HG02798 (cell line): ENCODE results near the gene DIPK1B.

Source experiments
- ATAC-seq: cut with Tn5 transposase; IDR thresholded peaks from one replicate; pipeline ENCODE4 v1.9.1; 2021; ENCODE audit warnings: mild to moderate bottlenecking; ENCODE audit not compliant: unreplicated experiment, poor library complexity

DIPK1B gene

GRCh38 chr9:136732444-136733178 is 20.2 kb downstream of the DIPK1B start:
- ATAC-seq: no peak

GRCh38 chr9:136733611-136734010 is 21.2 kb downstream of the DIPK1B start:
- ATAC-seq: no peak

GRCh38 chr9:136734837-136735496 is 22.6 kb downstream of the DIPK1B start:
- ATAC-seq: no peak

- ATAC-seq: no peak
Observed at GRCh38 chr9:136735812-136736480, 23.6 kb downstream of the DIPK1B start.

- no peak for ATAC-seq
Observed at GRCh38 chr9:136738960-136739359, 26.6 kb downstream of the DIPK1B start.

GRCh38 chr9:136739509-136739908 is 27.1 kb downstream of the DIPK1B start:
- no peak for ATAC-seq

- no peak for ATAC-seq
Observed at GRCh38 chr9:136740069-136740468, 27.7 kb downstream of the DIPK1B start.

- ATAC-seq: no peak
Observed at GRCh38 chr9:136740491-136740890, 28.1 kb downstream of the DIPK1B start.

GRCh38 chr9:136740971-136741882 is 28.9 kb downstream of the DIPK1B start:
- no peak for ATAC-seq

GRCh38 chr9:136741883-136742571 is 29.7 kb downstream of the DIPK1B start:
- no peak for ATAC-seq

GRCh38 chr9:136742591-136743391 is 30.4 kb downstream of the DIPK1B start, which contains the start of gene LCN10:
TSS of gene LCN10 (minus strand) at chr9:136742940. CDS start at chr9:136742903, 37 bp downstream.
- no peak for ATAC-seq

GRCh38 chr9:136743639-136744211 is 31.4 kb downstream of the DIPK1B start:
- ATAC-seq: no peak

GRCh38 chr9:136744773-136745172 is 32.4 kb downstream of the DIPK1B start:
- ATAC-seq: no peak

- no peak for ATAC-seq
Observed at GRCh38 chr9:136745389-136746154, 33.2 kb downstream of the DIPK1B start.

GRCh38 chr9:136746155-136746490 is 33.8 kb downstream of the DIPK1B start:
- no peak for ATAC-seq

GRCh38 chr9:136746621-136747020 is 34.2 kb downstream of the DIPK1B start:
- no peak for ATAC-seq

GRCh38 chr9:136747161-136748060 is 35.0 kb downstream of the DIPK1B start:
- ATAC-seq: no peak
